DOHH2 (cell line): Measurements from ENCODE around the gene APMAP.

ENCODE experiments used
- EZH2phosphoT487 ChIP-seq: fragments of 200-600 bp; sonication (generic); IDR thresholded peaks from 2 replicates; pipeline ENCODE4 v1.6.1; 2017; ENCODE audit warnings: borderline replicate concordance, mild to moderate bottlenecking, antibody characterized with exemption, low read length, moderate library complexity, mixed read lengths
- TF ChIP-seq, protein P1 (sequence below): fragments of 200-600 bp; sonication (generic); IDR thresholded peaks from one replicate; pipeline ENCODE4 v1.5.1; 2014; ENCODE audit warnings: antibody characterized with exemption, mild to moderate bottlenecking, low read depth, low read length; ENCODE audit not compliant: poor library complexity, severe bottlenecking

DNA sequence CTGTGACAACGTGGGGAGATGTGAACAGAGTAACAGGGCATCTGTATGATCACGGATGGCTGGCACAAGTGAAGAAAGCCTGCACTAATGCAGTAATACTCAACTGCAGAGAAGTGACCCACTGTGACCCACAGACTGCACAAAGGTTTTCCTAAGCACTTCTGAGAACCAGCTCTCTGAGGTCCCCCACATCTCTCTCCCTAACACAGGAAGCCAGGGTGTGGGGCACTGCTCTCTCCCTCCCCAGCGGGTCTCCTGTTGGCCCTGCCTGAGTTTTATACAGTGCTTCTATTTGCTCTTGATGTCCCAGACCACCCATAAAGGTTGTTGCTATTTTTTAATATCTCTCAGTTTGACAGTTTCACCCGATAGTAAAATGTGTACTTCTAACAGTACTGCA is 11.3 kb downstream of the APMAP start:
- TF ChIP-seq, protein P1, sequence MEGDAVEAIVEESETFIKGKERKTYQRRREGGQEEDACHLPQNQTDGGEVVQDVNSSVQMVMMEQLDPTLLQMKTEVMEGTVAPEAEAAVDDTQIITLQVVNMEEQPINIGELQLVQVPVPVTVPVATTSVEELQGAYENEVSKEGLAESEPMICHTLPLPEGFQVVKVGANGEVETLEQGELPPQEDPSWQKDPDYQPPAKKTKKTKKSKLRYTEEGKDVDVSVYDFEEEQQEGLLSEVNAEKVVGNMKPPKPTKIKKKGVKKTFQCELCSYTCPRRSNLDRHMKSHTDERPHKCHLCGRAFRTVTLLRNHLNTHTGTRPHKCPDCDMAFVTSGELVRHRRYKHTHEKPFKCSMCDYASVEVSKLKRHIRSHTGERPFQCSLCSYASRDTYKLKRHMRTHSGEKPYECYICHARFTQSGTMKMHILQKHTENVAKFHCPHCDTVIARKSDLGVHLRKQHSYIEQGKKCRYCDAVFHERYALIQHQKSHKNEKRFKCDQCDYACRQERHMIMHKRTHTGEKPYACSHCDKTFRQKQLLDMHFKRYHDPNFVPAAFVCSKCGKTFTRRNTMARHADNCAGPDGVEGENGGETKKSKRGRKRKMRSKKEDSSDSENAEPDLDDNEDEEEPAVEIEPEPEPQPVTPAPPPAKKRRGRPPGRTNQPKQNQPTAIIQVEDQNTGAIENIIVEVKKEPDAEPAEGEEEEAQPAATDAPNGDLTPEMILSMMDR: no peak
- no peak for TF ChIP-seq EZH2phosphoT487
